Glutamatergic neuron (in vitro differentiated cells): Measurements from ENCODE around the gene PHOX2A. TPM values are rescaled to one million over a fixed set of nuclear protein-coding genes. Genes with fewer than 3 reads are reported as not detected.
A peak's percentile ranks its signal among the peaks of the same experiment; 100 is the strongest.
"Not testable (repeated sequence)": the region's sequence is repeated elsewhere in the genome, so short reads cannot be mapped to it uniquely, and the experiment has no call there.

ENCODE experiments used
- DNase-seq: peaks from one replicate; pipeline ENCODE4 v3.0.0; 2022
- H3K27ac Mint-ChIP-seq: one replicate; pipeline ENCODE4 v1.8.0; 2020; ENCODE audit warnings: mild to moderate bottlenecking, mixed read lengths, inconsistent platforms; ENCODE audit not compliant: unreplicated experiment
- H3K27me3 Mint-ChIP-seq: one replicate; pipeline ENCODE4 v1.8.0; 2020; ENCODE audit warnings: mild to moderate bottlenecking, moderate library complexity, mixed read lengths, inconsistent platforms; ENCODE audit not compliant: unreplicated experiment
- H3K36me3 Mint-ChIP-seq: one replicate; pipeline ENCODE4 v1.8.0; 2020; ENCODE audit warnings: mild to moderate bottlenecking, mixed read lengths, inconsistent platforms; ENCODE audit not compliant: unreplicated experiment
- H3K4me1 Mint-ChIP-seq: one replicate; pipeline ENCODE4 v1.8.0; 2020; ENCODE audit warnings: mild to moderate bottlenecking, low read depth, mixed read lengths, inconsistent platforms; ENCODE audit not compliant: unreplicated experiment
- H3K4me3 Mint-ChIP-seq: one replicate; pipeline ENCODE4 v1.8.0; 2020; ENCODE audit warnings: mild to moderate bottlenecking, mixed read lengths, inconsistent platforms; ENCODE audit not compliant: unreplicated experiment
- H3K9me3 Mint-ChIP-seq: one replicate; pipeline ENCODE4 v1.8.0; 2020; ENCODE audit warnings: mild to moderate bottlenecking, moderate library complexity, mixed read lengths, inconsistent platforms; ENCODE audit not compliant: unreplicated experiment
- CTCF ChIP-seq: fragments of 200-600 bp; sonication (generic); IDR thresholded peaks from one replicate; pipeline ENCODE4 v1.5.0; 2021; ENCODE audit not compliant: partially characterized antibody, unreplicated experiment
- long read RNA-seq: library from polyadenylated mRNA; unstranded; transcript quantifications from one replicate; pipeline ENCODE4 v2.0.0, GENCODE V29; 2020; ENCODE audit not compliant: unreplicated experiment
- total RNA-seq: library from RNA; stranded (reverse); fragmentation: NEBNext Ultra II Directional; extraction: Animal tissue kit (Norgen Biotek cat#: 25700); gene quantifications from one replicate; pipeline ENCODE4 v1.2.1, GENCODE V29; 2021; ENCODE audit not compliant: unreplicated experiment

The PHOX2A gene
- total RNA-seq: 12.0 TPM
- long read RNA-seq, partial matches to known transcripts: 0 of 1 reads
- long read RNA-seq, other reads (novel, unspliced or antisense): 0 of 1 reads

- Mint-ChIP-seq H3K4me1 (peaks cover 6% of the 10 kb centered on the region), H3K27me3 (peaks cover 34% of the 10 kb centered on the region), H3K27ac (peak within 1 kb of the TSS; percentile 79), H3K36me3 (no peaks in the 10 kb centered on the region), H3K4me3 (peak within 1 kb of the TSS; percentile 90), H3K9me3 (peaks cover 4% of the 10 kb centered on the region)
- TF ChIP-seq CTCF: no peak
- peak; percentile 54 for DNase-seq
Measured at GRCh38 chr11:72244060-72244360, at the start of gene PHOX2A. TSS of gene PHOX2A (minus strand) at chr11:72244176. CDS start at chr11:72244004, 172 bp downstream.

GRCh38 chr11:72293391-72293790 is 49.4 kb upstream of the PHOX2A start:
- no peak for TF ChIP-seq CTCF
- Mint-ChIP-seq H3K4me1 (peaks cover 5% of the 10 kb centered on the region), H3K4me3 (no peak overlapping the region), H3K36me3 (no peaks in the 10 kb centered on the region), H3K9me3 (peaks cover 3% of the 10 kb centered on the region), H3K27me3 (peaks cover 2% of the 10 kb centered on the region), H3K27ac (no peak overlapping the region)
- no peak for DNase-seq

GRCh38 chr11:72292106-72292785 is 48.3 kb upstream of the PHOX2A start:
- no peak for DNase-seq
- Mint-ChIP-seq H3K27ac (no peak overlapping the region), H3K4me3 (no peak overlapping the region), H3K36me3 (no peaks in the 10 kb centered on the region), H3K27me3 (peaks cover 5% of the 10 kb centered on the region), H3K4me1 (peaks cover 2% of the 10 kb centered on the region), H3K9me3 (peaks cover 3% of the 10 kb centered on the region)
- no peak for TF ChIP-seq CTCF

- not testable (repeated sequence) for H3K9me3 Mint-ChIP-seq, H3K36me3 Mint-ChIP-seq
Measured at GRCh38 chr11:72290741-72291140, 46.8 kb upstream of the PHOX2A start.

More at GRCh38 chr11:72290741-72291140, 46.8 kb upstream of the PHOX2A start:
- peak; percentile 79 for TF ChIP-seq CTCF
- H3K27me3 Mint-ChIP-seq, H3K4me3 Mint-ChIP-seq, DNase-seq, H3K4me1 Mint-ChIP-seq, H3K27ac Mint-ChIP-seq: not testable (repeated sequence)
